ENCODE measurements around the gene GUCA1C. TPM values are rescaled to one million over a fixed set of nuclear protein-coding genes. Genes with fewer than 3 reads are reported as not detected.

GUCA1C gene
- total and polyA plus RNA-seq, 9 of the 15 experiments (the other 6 are each of a cell fraction or from before 2014, with no cell fraction given), result not detected

GRCh38 chr3:108970561-108970960 lies 16.9 kb upstream of the GUCA1C start:
- no peak for DNase-seq (ENCODE audit: extremely low read depth in 1 of 4, low spot score in 3 of 4)
- ChIA-PET CTCF (ENCODE audit: low intra/inter-chr PET ratio) (no interaction called here), POLR2A (interaction anchor here (0.7 kb wide), 1 partner anchor 35 kb away, joined by 3 read pairs; no protein-coding TSS in a partner anchor)
- FAIRE-seq, result no peak
- no peak overlapping the region for H2AFZ ChIP-seq (ENCODE audit: low read depth, low read length)
- no peaks in the 10 kb centered on the region for H3K27me3 ChIP-seq (ENCODE audit: control insufficient read depth in 2 of 2, insufficient read depth in 2 of 2, low read length in 2 of 2)
- H3K79me2 ChIP-seq (ENCODE audit: control insufficient read depth, insufficient read depth, low read length), result no peaks in the 10 kb centered on the region
- no peak overlapping the region for H3K4me3 ChIP-seq
- H4K20me1 ChIP-seq (replicated peaks; ENCODE audit: control insufficient read depth, insufficient read depth, low read length), result no peaks in the 10 kb centered on the region
- BruUV-seq (replicated peaks), result no TSS peak
- no peaks in the 10 kb centered on the region for H3K9me1 ChIP-seq (ENCODE audit: control insufficient read depth, insufficient read depth, low read length)
- H3K9me3 ChIP-seq (replicated peaks; ENCODE audit: control insufficient read depth, insufficient read depth, low read depth, low read length), result no peaks in the 10 kb centered on the region
- no peaks in the 10 kb centered on the region for H3K4me1 ChIP-seq (replicated peaks in 1 of 2; ENCODE audit: control insufficient read depth in 2 of 2, insufficient read depth in 2 of 2, low read length in 2 of 2)
- intact Hi-C loops (cut with micrococcal nuclease) (no loop called here), in situ Hi-C loops (cut with MboI) (no loop called here)
- WGBS (ENCODE audit: insufficient coverage, low coverage, missing lambda C conversion rate), result 0% methylated on average over 2 of the region's 3 CpGs
- ATAC-seq, result no peak
- TF ChIP-seq ZNF444 (CRISPR knock-in tag; IDR thresholded peaks at IDR 0.05) (no peak), RBM17 (IDR thresholded peaks at IDR 0.05; ENCODE audit: borderline replicate concordance, low read depth, low read length) (no peak), KAT8 (IDR thresholded peaks at IDR 0.05; ENCODE audit: low read depth) (no peak), ZNF354B (CRISPR knock-in tag; IDR thresholded peaks at IDR 0.05) (no peak), ZNF778 (CRISPR knock-in tag; IDR thresholded peaks at IDR 0.05) (no peak)
- TF ChIP-seq, protein P1, sequence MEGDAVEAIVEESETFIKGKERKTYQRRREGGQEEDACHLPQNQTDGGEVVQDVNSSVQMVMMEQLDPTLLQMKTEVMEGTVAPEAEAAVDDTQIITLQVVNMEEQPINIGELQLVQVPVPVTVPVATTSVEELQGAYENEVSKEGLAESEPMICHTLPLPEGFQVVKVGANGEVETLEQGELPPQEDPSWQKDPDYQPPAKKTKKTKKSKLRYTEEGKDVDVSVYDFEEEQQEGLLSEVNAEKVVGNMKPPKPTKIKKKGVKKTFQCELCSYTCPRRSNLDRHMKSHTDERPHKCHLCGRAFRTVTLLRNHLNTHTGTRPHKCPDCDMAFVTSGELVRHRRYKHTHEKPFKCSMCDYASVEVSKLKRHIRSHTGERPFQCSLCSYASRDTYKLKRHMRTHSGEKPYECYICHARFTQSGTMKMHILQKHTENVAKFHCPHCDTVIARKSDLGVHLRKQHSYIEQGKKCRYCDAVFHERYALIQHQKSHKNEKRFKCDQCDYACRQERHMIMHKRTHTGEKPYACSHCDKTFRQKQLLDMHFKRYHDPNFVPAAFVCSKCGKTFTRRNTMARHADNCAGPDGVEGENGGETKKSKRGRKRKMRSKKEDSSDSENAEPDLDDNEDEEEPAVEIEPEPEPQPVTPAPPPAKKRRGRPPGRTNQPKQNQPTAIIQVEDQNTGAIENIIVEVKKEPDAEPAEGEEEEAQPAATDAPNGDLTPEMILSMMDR (IDR thresholded peaks at IDR 0.05 in 2 of 3, conservative IDR thresholded peaks at IDR 0.05 in 1 of 3; ENCODE audit: insufficient read depth in 2 of 3, low read depth in 1 of 3, low read length in 3 of 3), result no peak
- H3K4me2 ChIP-seq (ENCODE audit: insufficient read depth, low read length), result no peak overlapping the region
- no peak overlapping the region for H3K27ac ChIP-seq (ENCODE audit: extremely low read depth, low read depth, low read length)
- H3K36me3 ChIP-seq (ENCODE audit: control insufficient read depth, insufficient read depth, low read length), result no peaks in the 10 kb centered on the region
- no peak overlapping the region for H3K9ac ChIP-seq (ENCODE audit: insufficient read depth in 1 of 2, low read depth in 2 of 2, low read length in 2 of 2)

Data from K562 (cell line).